HepG2 (cell line): ENCODE measurements around the gene ABTB2.

Experiments
- ELF4 ChIP-seq: sonication (generic); formaldehyde crosslinking; IDR thresholded peaks from 2 replicates; pipeline ENCODE4 v1.5.0; 2020; ENCODE audit warnings: missing genetic modification reagents, mild to moderate bottlenecking, moderate library complexity, borderline replicate concordance
- HNRNPK ChIP-seq: fragments of 200-400 bp; formaldehyde crosslinking; IDR thresholded peaks from 2 replicates; pipeline ENCODE4 v1.6.1; 2018; ENCODE audit warnings: low read length, low read depth, moderate library complexity, mild to moderate bottlenecking; ENCODE audit not compliant: poor library complexity, severe bottlenecking
- KDM5A ChIP-seq: fragments of 200-600 bp; sonication (generic); IDR thresholded peaks from 2 replicates; pipeline ENCODE4 v1.7.0; 2018; ENCODE audit warnings: antibody characterized with exemption, mild to moderate bottlenecking, low read length, borderline replicate concordance
- POLR2A ChIP-seq, 2 experiments: IDR thresholded peaks; 2 replicates each; pipeline ENCODE4 v1.6.1; 2011; ENCODE audit warnings: low read depth in 2 of 2, low read length in 2 of 2, mild to moderate bottlenecking in 1 of 2, moderate library complexity in 1 of 2; ENCODE audit not compliant: insufficient read depth in 1 of 2
- ZNF282 ChIP-seq: fragments of 450-650 bp; IDR thresholded peaks from 2 replicates; pipeline ENCODE4 v1.6.1; 2018; ENCODE audit not compliant: partially characterized antibody
- TF ChIP-seq, protein P1 (sequence below), 2 experiments: sonication (generic) in 1 of 2; formaldehyde crosslinking in 1 of 2; IDR thresholded peaks; 2 replicates each; pipeline versions ENCODE4 v1.5.1 to v1.6.1; 2011 to 2020; ENCODE audit warnings: borderline replicate concordance in 1 of 2, low read depth in 1 of 2, low read length in 1 of 2, mild to moderate bottlenecking in 1 of 2, missing genetic modification reagents in 1 of 2, moderate library complexity in 1 of 2
- TF ChIP-seq, protein P2 (sequence below): sonication (generic); formaldehyde crosslinking; IDR thresholded peaks from 2 replicates; pipeline ENCODE4 v1.5.0; 2020; ENCODE audit warnings: mild to moderate bottlenecking, missing genetic modification reagents, moderate library complexity

DNA sequence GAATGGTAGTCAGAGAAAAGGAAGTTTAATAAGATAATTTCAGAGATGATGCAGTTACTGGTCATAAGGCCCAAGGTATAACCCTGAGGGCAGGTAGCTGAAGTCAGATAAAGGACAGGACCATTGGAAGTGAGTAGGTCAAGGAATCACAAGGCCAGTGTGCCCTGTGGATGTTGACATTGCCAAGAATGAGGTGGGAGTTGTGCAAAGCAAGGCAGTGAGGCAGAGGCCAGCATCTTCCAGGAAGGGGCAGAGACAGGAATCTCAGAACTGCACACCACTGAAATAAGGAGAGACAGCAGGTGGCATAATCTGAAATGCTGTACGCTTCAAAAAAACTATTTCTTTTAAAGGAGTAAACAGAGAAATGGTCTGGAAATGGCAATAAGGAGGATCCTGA is 61.4 kb downstream of the ABTB2 start:
- TF ChIP-seq HNRNPK = no peak
- TF ChIP-seq, protein P1, sequence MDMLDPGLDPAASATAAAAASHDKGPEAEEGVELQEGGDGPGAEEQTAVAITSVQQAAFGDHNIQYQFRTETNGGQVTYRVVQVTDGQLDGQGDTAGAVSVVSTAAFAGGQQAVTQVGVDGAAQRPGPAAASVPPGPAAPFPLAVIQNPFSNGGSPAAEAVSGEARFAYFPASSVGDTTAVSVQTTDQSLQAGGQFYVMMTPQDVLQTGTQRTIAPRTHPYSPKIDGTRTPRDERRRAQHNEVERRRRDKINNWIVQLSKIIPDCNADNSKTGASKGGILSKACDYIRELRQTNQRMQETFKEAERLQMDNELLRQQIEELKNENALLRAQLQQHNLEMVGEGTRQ (IDR thresholded peaks at IDR 0.05; ENCODE audit: low read depth, low read length) = no peak
- TF ChIP-seq, protein P1 (CRISPR knock-in tag; IDR thresholded peaks at IDR 0.05; ENCODE audit: borderline replicate concordance) = no peak
- no peak for TF ChIP-seq ZNF282
- TF ChIP-seq, protein P2, sequence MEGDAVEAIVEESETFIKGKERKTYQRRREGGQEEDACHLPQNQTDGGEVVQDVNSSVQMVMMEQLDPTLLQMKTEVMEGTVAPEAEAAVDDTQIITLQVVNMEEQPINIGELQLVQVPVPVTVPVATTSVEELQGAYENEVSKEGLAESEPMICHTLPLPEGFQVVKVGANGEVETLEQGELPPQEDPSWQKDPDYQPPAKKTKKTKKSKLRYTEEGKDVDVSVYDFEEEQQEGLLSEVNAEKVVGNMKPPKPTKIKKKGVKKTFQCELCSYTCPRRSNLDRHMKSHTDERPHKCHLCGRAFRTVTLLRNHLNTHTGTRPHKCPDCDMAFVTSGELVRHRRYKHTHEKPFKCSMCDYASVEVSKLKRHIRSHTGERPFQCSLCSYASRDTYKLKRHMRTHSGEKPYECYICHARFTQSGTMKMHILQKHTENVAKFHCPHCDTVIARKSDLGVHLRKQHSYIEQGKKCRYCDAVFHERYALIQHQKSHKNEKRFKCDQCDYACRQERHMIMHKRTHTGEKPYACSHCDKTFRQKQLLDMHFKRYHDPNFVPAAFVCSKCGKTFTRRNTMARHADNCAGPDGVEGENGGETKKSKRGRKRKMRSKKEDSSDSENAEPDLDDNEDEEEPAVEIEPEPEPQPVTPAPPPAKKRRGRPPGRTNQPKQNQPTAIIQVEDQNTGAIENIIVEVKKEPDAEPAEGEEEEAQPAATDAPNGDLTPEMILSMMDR (CRISPR knock-in tag) = no peak
- TF ChIP-seq POLR2A (IDR thresholded peaks at IDR 0.05; ENCODE audit: insufficient read depth in 1 of 2, low read depth in 2 of 2, low read length in 2 of 2) = no peak
- no peak for TF ChIP-seq ELF4
- TF ChIP-seq KDM5A = no peak
